HG03439 (cell line): Measurements from ENCODE around the gene MYH11.

Source experiments
- ATAC-seq: cut with Tn5 transposase; IDR thresholded peaks from one replicate; pipeline ENCODE4 v1.9.1; 2021; ENCODE audit warnings: mild to moderate bottlenecking, moderate library complexity; ENCODE audit not compliant: unreplicated experiment

Gene MYH11

DNA sequence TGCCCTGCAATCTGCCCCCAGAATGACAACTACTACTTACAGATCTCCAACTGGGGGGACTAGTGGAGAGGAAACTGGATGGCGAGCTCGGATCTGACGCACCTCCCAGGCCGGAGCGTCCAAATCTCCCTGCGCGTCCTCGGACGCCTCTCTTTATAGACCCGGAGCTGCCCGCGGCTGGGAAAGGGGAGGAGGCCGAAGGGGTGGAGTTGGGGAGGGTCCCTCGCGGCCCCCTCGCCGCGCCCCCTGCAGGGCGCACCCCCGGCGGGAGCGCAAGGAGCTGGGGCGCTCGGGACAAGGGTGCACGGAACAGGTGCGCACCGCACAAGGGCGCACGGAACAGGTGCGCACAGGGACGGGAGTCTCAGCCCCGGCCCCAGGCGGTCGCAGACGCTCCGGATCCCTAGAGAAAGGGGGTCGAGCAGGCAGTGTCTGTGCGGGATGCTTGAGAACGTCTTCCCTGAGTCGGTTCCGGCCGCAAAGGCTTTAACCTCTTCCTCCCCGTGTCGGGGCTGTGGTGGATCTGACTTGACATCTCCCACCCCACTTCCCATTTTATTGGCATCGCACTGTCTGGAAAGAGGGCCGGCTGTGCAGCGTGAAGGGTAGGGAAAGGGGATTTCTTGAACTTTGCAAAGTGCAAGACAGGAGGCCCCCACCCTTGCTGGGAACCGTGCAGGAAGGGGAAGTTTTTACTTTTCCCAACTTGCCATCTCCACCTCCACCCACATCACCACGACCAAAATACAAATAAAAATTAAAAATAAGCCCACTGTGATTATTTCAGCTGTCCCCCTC lies at the start of gene MYH11:
Gene MYH11 (minus strand): TSS at position 128 of the 798 bp plus-strand sequence. CDS start 18,776 bp downstream, outside the sequence.
- ATAC-seq = no peak

DNA sequence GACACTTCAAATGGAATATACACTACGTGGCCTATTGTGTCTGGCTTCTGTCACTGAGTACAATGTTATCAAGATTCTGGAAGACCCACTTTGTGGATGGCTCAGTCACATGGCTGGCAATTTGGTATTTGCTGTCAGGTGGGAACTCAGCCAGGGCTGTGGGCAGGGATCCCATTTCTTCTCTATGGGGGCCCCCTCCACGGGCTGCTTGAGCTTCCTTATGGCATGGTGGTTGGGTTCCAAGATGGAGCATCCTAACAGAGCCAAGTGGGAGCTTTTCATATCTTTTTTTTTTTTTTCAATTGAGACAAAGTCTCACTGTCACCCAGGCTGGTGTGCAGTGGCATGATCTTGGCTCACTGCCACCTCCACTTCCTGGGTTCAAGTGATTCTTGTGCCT lies 49.6 kb upstream of the MYH11 start:
- ATAC-seq = no peak

DNA sequence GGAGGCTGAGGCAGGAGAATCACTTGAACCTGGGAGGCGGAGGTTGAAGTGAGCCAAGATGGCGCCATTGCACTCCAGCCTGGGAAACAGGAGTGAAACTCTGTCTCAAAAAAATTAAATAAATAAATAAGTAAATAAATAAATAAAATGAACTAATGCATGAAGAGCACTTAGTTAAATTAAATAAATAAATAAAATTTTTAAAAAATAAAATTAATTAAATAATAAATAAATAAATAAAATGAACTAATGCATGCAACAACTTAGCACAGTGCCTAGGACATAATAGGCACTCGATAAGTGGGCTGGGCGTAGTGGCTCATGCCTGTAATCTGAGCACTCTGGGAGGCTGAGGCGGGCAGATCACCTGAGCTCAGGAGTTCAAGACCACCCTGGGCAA lies 47.1 kb upstream of the MYH11 start:
- ATAC-seq = no peak

DNA sequence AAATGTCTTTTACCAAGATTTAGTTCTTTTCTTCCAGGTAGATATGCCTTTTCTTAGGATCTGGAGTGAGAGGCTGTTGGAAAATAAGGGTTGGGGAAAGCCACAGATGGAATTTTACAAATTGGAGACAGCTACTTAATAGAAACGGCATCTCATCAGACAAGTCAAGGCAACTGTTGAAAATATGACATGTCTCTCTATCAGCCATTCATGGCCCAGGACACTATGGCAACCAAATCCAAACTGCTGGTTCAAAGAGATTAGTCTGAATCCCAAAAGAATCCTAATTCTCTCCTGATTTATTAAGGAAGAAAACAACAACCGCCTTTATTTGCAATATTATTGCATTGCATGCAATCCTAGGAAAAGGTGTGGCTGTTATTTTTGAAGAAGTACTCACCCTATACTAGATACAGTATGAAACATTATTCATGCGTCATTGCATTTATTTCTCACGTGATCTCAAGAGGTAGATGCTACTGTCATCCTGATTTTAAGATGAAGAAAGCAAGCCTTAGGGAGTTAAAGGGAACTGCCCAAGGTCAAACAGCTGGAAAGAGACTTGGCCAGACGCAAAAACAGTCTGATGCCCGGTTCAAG lies 44.2 kb upstream of the MYH11 start:
- ATAC-seq = no peak

DNA sequence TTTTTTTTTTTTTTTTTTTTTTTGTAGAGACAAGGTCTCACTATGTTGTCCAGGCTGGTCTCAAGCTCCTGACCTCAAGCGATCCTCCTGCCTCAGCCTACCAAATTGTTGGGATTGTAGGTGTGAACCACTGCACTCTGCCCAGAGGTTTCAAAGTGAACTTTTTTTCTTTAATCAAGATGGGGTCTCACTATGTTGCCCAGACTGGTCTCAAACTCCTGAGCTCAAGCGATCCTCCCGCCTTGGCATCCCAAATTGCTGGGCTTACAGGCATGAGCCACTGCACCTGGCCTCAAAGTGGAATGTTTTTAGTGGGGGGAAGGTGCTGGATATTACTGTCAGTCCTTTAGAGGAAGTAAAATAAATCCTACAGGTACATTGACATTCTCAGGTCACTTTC lies 43.5 kb upstream of the MYH11 start:
- ATAC-seq = no peak

DNA sequence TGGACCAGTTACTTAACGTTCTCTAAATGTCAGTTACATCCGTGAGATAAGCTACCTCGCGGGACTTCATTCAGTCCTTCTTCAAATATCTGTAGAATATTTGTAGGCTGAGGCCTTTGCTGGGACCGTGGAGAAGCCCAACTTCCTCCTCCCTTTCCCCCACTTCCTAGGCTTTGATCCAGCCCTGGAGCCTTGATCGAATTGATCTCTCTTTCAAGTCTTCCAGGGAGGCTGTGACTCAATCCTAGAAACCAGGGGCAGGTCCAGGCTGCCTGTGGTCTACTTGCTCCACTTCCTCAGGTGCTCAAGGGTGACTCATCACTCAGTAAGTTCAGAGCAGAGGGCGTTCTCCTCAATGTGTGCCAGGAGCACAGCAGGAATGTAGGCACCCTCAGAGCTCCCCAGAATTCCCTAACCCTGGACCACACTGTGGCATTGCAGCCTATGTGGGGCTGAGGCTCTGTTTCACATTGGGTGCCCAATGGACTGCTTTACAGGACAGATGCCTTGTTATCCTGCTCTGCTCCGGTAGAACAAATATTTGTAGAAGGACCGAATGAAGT lies 42.8 kb upstream of the MYH11 start:
- no peak for ATAC-seq

DNA sequence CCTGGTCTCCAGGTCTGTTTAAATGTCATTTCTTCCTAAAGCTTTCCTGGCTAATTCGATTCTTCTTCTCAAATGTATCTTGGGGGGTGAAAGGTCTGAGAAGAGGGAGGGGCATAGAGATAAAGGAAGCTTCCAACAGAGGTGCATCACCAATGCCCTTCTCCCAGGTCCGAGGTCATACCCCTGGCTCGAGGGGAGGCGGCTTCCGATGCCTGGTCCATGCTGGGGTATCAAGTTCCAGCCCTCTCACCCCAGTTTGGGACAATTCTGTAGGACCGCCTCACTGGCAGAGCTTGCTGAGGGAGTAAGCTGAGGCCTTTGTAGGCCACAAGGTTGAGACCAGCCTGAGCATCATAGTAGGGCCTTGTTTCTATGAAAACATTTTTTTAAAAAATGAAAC lies 41.8 kb upstream of the MYH11 start:
- ATAC-seq = no peak

DNA sequence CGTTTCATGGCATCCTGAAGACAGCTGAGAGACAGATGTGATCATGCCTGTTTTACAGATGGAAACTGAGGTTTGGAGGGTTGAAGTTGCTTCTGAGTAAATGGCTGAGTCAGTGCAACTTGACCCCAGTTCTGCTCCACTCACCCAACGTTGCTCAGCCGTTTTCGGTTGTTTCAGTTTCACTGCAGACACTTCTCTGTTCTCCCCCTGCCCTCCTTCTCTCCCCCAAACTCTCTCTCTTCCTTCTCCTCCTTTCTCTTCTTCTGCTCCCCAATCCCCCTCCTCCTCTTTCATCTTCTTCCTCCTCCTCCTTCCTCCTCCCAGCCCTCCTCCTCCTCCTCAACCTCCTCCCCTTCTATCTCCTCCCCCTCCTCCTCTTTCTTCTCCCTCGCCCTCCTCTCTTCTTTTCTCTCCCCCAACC lies 41.0 kb upstream of the MYH11 start:
- ATAC-seq = no peak

DNA sequence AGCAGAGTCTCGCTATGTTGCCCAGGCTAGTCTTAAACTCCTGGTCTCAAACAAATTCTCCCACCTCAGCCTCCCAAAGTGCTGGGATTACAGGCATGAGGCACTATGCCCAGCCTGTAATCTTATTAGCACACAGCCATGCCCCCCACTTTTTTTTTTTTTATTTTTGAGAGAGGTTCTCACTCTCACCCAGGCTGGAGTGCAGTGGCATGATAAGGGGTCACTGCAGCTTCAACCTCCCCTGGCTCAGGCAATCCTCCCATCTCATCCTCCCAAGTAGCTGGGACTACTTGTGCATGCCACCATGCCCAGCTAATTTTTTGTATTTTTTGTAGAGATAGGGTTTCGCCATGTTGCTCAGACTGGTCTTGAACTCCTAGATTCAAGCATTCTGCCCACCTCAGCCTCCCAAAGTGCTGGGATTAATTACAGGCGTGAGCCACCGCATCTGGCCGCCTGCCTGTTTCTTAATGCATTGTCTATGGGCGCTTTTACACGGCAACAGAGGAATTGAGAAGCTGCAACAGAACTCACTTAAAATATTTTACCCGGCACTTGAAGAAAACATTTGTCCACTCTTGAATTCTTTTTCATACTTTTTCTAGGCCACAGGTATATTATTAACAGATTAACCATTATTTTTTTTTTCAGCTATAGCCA lies 40.4 kb upstream of the MYH11 start:
- no peak for ATAC-seq

DNA sequence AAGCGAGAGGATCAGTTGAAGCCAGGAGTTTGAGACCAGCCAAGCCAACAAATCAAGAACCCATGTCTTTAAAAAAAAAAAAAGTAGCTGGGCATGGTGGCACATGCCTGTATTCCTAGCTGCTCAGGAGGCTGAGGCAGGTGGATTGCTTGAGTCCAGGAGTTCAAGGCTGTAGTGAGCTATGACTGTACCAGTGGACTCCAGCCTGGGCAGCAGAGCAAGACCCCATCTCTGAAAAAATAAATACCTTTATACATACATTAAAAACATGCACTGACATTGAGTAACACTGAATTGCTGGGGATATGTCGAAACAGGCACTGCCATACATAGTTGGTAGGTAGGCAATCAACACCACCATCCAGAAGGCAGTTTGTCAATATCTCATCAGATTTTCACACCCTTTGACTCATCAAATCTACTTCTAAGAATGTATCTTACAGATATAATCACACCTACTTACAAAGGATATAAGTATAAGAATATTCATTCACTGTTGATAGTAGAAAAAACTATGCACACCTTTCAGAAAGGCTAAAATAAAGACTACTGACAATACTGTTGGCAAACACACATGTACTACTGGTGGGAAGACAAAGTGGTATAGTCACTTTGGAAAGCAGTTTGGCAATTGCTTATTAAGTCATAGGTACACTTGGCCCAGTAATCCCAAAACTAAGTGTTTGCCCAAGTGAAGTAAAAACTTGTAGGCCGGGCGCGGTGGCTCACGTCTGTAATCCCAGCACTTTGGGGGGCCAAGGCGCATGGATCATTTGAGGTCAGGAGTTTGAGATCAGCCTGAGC lies 37.9 kb upstream of the MYH11 start:
- ATAC-seq = no peak

DNA sequence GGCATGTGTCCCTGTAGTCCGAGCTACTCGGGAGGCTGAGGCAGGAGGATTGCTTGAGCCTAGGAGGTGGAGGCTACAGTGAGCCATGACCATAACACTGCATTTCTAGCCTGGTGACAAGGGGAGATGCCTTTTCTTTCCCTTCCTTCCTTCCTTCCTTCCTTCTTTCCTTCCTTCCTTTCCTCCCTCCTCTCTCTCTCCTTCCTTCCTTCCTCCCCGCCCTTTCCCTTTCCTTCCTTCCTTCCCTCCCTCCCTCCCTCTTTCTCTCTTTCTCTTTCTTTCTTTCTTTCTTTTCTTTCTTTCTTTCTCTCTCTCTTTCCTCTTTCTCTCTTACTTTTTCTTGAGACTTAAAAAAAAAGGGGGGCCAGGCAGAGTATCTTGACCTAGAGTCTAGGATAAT lies 34.7 kb upstream of the MYH11 start:
- ATAC-seq = no peak

DNA sequence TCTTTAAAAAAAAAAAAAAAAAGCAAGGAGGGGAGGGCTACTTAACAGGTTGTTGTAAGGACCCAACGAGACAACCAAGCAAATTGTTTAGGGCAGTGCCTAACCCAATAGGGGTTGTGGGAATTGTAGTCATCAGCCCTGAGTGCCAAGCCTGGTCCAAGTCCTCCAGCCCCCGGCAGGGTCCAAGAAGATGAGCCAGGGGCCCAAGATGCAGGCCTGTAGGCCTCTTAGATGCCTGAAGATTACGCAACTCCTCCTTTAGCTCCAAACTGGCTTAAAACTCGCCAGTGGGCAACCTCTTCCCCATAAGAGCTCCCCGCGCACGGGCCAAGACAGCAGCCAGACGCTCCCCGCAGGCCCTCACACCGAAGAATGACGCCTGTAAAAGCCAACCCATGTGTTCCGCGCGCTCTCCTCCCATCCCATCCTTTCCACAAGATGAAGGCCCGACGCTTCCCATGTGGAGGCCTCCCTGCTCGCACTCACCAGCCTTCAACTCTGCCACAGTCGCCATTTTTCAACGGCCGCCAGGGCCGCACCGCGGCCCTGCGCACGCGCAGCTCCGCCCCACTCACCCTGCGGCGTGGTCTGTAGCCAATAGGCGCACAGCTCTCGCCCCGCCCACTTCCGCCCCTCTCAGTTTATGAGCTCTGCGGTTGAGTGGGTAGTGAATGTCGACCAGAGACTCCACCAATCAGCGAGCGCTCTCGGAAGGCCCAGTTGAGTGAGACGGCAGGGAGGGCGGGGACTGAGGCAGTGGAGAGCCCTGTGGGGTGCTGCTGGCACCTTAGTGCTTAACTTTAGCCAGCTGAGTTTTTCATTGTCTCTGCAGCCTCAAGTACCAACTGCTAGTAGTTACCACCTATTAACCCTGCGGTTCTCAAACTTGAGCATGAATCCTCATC lies 31.5 kb upstream of the MYH11 start, which contains the start of gene CEP20:
Gene CEP20 (minus strand): TSS at position 532 of the 905 bp plus-strand sequence. CDS start 18 bp downstream, at position 514.
- peak; percentile 95 for ATAC-seq

DNA sequence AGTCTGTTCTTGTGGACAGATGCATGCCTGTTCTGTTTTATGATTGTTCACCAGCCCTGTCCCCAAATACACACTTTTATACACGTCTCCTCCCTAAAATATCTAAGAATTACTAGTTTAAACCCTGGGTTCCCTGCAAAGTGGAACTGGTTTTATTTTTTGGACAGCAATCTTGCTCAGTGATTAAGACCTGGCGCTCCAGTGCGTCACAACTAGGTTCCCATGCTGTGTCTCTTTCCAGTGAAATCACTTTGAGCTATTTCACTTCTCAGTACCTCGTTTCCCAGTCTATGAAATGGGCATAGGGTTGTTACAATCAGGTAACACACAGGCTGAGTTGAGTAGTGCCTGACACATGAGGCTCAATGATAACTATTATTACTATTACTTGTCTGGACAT lies 30.5 kb upstream of the MYH11 start:
- ATAC-seq = no peak

DNA sequence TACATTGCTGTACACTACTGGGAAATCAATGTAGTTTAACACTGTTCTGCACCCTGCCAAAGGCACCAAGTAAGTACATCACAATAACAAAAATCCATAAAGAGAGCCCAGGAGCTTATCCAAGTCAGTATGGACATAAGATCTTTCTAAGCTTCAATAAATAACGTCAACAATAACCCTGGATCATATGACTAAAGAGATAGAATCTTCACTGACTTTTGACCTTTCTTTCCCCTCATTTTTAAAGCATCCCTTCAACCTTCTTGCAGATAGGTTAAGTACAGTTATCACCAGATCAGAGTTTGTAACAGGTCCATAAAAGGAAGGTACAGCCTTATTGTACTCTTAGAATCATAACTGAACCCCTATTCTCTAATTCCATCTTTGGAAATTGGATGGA lies 29.2 kb upstream of the MYH11 start:
- no peak for ATAC-seq

DNA sequence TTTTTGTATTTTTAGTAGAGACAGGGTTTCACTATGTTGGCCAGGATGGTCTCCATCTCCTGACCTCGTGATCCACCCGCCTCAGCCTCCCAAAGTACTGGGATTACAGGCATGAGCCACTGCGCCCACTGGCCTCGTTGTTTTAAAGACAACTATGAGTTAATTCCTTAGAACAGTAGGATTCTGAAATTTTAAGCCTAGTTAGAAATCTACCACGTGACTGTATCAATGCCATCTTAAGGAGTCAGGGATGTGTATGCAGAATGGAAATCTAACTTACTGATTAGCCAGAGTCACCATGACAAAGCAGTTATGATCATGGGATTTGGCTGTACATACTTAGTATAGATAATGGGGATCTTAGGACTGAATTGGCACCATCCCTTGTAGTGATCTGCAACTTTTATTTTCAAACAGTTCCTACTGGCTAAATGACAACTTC lies 28.8 kb upstream of the MYH11 start:
- ATAC-seq = no peak

DNA sequence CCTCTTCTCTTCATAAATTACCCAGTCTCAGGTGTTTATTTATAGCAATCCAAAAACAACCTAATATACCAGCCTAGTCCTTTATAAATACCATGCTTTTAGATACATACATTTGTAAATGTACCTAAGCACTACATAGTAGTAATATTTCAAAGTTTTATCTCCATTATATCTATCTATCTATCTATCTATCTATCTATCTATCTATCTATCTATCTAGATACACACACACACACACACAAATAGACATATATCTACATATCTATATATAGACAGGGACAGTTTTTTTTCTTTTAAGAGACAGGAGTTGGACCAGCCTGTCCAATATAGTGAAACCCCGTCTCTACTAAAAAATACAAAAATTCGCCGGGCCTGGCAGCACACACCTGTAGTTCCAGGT lies 25.7 kb upstream of the MYH11 start:
- ATAC-seq = no peak

DNA sequence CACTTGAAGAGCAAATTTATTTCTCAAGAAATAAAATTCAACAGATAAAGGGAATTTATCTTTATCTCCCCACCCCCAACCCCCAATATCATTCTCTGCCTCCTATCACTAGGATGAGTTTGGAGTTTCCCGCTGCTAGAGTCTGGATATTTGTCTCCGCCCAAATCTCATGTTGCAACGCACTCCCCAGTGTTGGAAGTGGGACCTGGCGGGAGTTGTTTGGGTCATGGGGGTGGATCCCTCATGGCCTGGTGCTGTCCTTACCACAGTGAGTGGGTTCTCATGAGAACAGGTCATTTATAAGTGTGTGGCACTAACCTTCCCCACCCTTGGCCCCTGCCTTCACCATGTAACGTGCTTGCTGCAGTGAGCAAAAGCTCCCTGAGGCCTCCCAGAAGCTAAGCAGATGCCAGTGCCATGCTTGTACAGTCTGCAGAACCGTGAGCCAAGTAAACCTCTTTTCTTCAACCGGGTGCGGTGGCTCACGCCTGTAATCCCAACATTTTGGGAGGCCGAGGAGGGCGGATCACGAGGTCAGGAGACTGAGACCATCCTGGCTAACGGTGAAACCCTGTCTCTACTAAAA lies 25.1 kb upstream of the MYH11 start:
- no peak for ATAC-seq

DNA sequence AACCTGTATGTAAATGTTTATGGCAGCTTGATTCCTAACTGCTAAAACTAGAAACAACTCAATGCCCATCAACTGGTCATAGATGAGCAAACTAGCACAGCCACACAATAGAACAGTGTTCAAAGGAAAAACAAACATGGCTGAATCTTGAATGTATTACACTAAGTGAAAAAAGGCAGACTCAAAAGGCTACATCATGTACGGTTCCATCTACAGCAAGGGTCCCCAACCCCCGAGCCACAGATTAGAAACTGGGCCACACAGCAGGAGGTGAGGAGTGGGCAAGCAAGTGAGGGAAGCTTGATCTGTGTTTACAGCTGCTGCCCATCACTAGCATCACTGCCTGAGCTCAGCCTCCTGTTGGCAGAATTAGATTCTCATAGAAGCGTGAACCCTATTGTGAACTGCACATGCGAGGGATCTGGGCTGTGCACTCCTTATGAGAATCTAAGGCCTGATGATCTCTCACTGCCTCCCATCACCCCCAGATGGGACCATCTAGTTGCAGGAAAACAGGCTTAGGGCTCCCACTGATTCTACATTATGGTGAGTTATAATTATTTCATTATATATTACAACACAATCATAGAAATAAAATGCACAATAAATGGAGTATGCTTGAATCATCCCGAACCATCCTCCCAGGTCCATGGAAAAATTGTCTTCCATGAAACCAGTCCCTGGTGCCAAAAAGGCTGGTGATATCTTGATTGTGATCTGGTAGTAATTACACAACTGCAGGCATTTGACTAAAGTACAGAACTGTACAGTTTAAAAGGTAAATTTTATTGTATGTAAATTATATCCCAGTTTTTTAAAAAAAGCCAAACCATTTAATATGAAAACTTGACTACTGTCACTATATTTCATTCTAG lies 23.8 kb upstream of the MYH11 start:
- ATAC-seq = no peak
